ENCODE measurements around the gene ARVCF.

ARVCF gene

DNA sequence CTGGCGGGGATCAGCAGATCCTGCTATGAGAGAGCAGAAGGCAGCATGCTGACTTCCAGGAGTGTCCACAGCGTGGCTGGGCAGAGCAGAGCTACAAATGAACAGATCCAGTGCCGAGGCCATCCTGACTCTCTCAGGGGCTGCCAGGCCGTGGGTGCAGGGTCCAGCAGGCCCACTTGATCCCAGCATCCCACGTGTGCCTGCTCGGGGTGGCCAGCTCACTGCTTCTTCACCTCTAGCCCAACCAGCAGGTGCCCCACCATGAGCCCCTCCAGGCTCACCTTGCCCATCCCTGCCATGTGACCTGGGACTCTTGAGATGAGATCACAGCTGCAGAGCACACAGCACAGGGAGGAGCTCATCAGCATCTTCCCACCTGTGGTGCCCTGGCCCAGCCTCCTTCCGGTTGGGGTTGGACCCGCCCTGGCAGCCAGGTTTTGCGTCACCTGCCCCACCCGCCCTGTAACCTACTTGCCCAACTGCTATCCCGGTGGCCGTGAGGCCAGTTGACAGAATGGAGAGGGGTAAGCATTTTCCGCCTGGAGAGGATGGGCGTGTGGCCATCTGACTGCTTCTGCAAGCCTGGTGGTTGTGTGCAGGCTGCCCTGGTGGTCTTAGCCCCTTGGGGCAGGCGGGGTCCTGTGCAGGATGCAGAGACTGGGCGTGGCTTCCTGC, 15.2 kb upstream of the ARVCF start:
- DNase-seq (ENCODE audit: low read depth, low spot score) = no peak

DNA sequence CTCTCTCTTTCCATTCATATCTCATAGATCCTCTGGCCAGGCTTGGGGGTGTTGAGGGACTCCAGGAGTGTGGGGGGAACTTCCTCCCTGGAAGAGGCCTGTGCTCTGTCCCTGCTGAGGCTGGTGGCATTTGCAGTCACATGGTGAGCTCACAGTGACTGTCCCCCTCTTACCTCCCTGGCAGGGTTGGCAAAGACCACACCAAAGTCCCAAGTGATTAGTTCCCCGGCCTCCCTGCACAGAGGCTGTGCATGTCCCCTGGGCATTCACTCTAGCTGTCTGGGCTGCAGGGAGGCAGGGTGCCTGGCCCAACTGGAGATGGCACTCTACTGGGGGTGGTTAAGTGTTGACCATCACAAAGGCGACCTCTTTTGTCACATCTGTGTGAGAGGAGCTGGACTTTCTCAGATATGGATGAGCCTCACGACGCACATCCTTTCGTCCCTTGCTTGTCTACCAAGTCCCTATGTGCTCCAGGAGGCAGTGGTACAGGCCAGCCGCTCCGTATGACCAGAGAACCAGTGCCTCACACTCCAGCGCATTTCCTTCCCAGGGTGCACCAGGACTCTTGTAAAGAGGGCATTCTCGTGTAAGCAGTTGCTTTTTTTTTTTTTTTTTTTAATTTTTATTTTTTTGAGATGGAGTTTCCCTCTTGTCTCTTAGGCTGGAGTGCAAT, 13.1 kb upstream of the ARVCF start:
- DNase-seq (ENCODE audit: low read depth, low spot score) = no peak

DNA sequence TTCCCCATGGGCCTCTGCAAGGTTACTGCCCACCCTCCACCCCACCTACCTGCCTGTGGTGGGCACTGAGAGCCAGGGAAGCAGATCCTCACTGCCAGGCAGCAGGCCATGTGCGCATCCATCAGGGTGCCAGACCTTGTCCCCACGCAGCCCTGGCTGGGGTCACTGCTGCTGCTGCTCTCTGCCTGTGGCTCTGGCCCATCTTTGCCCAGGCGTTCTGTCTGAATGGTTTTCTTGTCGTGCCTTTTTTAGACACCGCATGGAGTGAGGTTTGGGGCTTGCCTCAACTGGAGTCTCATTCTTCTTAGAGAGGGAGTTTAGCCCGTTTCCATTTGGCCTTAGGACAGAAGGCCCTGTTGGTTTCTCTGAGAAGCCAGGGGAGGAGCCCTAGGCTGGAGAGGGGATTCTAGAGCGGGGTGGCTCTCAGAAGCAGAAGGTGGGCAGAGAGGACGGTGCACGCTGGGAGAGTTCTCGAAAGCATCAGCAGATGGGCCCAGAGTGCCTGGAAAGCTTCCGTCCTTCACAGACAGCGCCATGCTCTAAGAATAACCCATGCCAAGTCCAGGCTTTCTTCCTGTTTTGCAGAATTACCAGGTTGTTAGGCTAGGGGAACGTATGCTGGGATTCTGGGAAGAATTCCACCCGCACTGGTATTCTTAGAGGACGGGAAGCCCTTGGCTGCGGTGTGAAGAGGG, 12.4 kb upstream of the ARVCF start:
- DNase-seq (ENCODE audit: low read depth, low spot score) = no peak

DNA sequence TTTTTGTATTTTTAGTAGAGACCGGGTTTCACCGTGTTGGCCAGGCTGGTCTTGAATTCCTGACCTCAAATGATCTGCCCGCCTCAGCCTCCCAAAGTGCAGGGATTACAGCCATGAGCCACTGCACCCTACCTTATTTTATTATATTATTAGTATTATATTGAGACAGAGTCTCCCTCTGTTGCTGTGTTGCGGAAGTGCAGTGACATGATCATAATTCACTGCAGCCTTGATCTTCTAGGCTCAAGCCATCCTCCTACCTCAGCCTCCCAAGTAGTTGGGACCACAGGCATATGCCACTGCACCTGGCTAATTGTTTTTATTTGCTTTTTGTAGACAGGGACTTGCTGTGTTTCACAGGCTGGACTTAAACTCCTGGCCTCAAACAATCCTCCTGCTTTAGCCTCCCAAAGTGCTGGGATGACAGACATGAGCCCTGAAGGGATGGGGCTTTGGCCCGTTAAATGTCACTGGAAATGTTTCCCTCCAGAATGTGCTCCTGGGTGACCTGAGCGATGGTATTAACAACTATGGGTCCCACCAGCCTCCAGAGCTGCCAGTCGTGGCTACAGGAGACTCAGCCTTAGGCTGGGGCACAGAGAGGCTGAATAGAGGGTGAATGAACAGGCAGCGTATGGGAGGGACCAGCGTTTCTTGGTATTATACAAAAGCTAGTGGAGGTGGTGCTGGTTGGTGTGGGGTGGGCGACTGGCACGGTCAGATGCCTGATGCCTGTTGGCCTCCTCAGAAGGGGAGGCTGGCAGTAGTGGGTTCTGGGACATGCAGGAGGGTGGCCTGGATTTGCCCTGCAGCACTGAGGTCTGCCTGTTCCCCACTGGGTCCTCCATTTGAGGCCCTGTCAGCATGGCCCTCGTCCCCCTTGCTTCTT, 11.6 kb upstream of the ARVCF start:
- DNase-seq (ENCODE audit: low read depth, low spot score) = no peak

DNA sequence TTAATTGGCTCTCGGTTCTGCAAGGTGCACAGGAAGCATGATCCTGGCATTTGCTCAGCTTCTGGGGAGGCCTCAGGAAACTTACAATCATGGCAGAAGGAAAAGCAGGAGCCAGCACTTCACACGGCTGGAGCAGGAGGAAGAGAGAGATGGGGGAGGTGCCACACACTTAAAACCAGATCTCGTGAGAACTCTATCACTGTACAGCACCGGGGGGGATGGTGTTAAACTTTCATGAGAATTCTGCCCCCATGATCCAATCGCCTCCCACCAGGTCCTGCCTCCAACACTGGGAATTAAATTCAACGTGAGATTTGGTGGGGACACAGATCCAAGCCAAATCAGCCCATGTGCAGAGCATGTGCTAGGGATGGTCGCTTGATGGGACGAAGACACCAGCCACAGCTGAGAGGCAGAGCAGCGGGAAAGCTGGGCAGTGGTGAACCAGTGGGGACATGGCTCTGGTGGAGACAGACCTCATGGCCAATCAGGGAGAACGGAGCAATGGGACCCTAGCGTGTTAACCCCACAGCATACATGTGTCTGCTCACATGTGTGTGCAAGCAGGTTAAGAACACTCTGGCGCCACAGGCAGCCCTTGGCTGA, 10.5 kb upstream of the ARVCF start:
- no peak for DNase-seq (ENCODE audit: low read depth, low spot score)

DNA sequence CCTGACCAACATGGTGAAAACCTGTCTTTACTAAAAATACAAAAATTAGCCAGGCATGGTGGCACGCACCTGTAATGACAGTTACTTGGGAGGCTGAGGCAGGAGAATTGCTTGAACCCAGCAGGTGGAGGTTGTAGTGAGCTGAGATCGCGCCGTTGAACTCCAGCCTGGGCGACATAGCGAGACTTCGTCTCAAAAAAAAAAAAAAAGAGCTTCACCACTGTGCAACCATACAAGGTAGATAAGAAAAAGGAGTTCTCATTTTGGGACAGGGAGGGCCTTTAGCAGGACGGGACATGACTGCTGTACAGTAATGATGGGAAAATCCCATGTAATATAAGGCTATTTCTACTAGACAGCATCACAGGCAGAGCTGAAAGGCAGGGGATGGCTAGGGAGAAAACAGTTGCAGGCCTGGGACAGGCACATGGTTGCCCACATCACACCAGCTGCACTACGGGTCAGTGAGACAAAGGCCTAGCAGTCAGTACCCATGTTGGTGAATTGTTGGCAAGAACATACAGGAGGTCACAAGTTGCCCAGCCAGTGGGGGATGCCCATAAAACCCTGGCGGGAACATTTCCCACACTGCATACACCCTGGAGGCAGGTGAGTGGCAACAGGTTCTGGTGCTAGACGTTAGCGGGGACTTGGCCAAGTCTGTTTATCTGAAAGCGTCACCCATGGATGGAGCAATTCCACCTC, 9.7 kb upstream of the ARVCF start:
- no peak for DNase-seq (ENCODE audit: low read depth, low spot score)

DNA sequence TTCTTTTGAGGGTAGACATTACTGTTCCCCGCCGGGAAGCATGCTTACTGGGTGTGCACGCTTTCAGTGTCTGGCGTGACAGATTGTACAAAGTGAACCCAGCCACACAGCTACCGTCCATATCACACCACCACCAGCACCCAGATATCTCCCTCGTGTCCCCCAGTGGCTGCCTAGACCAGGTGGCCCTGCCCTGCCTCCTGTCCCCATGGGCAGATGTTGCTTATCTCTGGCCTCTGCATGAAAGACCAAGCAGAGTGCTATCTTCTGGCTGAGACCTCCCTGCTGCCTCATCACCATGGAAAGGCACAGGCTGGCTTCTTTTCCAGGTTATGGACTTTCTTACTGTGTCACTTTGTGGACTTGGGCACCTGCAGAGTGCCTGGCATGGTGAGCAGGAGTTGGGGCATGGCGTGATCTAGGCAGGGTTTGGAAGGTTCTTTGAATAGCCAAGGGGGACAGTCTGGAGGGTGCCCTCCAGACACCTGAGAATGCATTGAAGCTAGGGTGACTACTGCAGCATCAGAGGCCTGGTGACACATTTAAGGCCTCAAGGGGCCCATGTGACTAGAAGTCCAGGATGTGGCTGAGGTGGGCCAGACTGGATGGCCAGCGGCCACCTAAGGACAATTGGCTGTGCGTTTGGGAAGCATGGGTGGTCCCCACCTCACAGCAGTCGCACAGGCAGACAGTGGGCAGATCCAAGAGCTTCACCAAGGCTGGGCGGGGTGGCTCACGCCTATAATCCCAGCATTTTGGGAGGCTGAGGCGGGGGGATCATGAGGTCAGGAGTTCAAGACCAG, 9.0 kb upstream of the ARVCF start:
- no peak for DNase-seq (ENCODE audit: low read depth, low spot score)

DNA sequence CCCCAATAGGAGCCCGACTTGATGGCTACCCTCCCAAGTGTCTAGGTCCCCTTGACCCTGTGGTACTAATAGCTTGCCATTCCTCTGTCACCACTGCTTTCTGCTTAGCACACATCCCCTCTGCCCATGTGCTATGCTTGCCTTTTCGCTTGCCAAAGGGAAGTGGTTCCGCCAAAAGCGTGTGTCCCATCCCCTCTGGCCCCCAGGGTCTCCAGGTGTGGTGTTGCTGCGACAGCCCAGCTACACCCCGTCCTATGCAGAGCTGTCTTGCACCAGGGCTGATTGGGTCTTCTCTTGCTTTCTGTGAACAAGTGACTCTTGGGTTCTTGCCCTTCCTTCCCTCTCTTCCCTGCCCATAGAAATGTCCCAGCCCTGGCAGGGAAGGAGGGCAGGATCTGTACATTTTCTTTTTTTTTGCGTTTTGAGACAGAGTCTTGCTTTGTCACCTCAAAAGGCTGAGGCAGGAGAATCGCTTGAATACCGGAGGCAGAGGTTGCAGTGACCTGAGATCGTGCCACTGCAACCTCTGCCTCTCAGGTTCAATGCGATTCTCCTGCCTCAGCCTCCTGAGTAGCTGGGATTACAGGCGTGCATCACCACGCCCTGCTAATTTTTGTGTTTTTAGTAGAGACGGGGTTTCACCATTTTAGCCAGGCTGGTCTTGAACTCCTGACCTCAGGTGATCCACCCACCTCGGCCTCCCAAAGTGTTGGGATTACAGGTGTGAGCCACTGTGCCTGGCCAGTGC, 8.2 kb upstream of the ARVCF start:
- DNase-seq (ENCODE audit: low read depth, low spot score) = no peak

DNA sequence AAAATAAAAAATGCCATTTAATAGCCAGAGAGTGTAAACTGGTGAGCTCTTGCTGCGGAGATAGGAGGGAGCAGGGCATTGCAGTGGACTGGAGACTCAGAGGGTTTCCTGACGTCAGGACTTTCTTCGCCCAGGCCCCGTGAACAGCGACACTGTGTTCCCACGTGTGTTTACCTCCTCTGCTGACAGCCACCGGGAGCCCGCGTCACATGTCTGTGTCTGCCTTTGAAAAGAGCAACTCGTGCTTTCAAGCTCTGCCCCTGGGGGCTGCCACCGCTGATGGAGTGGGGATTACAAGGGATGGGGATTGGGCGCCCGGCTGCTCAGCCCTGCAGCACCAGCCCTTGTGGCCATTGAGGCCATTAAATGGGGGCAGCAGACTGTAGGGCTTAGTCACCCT, 7.6 kb upstream of the ARVCF start:
- no peak for DNase-seq (ENCODE audit: low read depth, low spot score)

DNA sequence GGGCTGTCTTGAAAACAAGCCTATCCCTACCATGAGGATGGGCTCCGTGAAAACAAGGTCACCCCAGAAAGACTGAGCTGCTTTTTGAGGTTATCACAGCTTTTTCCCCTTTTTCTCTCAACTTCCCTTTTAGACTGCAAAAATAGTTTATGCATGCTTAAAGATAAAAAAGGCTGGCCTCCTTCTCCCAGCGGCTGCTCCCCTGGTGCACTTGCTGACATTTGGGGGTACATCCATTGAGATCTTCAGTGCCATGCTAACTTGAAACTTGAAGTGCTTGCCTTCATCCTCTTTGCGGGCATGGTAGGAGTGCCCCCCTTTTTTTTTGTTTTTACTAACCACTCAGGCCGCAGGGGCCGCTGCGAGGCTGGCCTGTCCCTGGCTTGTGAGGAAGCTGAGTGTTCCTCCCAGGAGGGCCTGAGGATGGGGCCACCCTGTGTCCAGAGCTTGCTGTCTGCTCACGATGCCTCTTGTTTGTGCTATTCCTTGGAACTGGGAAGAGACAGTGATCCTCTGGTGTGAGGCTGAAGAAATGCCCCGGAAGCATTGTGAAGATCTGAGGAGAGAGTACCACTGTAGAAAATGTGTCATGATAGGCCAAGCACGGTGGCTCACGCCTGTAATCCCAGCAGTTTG, 6.5 kb upstream of the ARVCF start:
- DNase-seq (ENCODE audit: low read depth, low spot score) = no peak

DNA sequence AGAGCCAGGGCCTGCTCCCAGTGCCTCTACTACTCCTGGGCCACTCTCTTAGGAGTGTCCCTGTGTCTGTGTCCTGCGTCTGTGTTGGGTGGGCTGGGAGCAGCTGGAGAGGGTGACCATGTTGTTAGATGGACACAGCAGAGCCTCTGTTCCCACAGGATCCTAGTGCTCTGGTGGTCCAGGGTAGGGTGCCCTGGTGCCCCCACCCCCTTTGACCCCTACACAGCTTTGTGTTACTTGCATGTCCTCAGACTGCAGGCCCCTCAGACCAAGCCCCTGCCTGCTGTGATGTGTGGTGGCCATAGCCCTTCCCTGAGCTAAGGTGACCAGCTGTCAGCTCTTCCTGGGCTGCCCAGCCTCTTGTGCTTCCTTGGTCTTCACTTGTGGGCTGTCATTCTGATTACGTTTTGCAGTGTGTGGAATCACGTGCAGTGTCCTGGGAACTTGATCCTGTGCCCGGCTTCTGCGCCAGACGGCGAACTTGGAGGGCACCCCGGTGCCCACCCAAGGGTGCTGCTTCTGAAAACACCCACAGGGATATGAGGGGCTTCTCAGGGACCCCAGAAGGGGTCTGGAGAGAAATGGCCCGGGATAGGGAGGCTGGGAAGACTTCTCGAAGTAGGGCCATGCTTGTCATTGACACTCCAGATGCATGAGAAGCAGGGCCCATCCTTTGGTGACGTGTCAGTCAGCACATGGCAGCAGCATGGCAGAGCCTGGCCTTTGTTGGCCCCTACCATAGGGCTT, 5.8 kb upstream of the ARVCF start:
- DNase-seq (ENCODE audit: low read depth, low spot score) = no peak

DNA sequence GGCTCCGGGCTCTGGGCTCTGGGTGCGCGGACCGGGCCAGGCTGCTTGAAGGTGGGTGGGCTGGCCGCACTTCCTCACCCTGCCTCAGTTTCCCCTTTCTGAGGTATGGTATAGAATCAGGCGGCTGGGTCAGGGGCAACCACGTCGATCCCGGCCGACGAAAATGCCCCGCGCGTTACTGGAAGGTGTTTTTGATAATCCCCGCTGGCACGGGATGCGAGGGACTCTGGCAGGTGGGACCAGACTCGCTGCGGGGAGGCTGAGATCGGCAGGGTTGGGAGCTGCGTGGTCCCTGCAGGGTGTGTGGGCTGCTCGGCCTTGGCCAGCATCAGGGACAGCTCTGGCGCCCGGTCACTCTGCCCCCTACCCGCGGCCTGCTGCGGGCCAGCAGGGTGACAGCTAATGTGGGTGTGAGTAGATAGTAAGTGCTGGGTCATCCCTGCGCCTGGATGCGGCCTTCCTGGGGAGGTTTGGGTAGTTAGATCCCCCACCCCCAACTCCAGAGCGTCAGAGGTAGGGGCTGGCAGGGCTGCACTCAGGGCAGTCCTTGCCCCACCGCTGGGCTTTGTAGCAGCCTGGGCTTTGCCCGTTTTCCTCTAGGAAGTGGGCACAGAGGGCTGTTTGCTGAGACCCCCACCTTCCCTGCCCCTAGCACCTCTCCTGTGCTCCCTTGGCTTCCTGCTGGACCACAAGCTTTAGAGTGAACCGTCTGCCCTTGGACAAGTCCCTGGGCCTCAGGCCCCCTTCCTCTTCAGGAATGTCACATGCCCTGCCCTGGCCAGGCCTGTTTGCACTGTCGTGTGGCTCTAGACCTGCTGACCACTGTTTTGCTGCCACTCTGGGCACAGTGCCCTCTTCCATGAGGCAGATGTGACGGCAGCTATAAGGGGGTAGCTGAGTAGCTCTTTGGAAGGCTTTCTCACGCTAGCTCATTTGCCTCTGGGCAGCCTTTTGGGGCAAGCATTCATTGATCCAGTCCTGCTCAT, 4.9 kb upstream of the ARVCF start:
- no peak for DNase-seq (ENCODE audit: low read depth, low spot score)

DNA sequence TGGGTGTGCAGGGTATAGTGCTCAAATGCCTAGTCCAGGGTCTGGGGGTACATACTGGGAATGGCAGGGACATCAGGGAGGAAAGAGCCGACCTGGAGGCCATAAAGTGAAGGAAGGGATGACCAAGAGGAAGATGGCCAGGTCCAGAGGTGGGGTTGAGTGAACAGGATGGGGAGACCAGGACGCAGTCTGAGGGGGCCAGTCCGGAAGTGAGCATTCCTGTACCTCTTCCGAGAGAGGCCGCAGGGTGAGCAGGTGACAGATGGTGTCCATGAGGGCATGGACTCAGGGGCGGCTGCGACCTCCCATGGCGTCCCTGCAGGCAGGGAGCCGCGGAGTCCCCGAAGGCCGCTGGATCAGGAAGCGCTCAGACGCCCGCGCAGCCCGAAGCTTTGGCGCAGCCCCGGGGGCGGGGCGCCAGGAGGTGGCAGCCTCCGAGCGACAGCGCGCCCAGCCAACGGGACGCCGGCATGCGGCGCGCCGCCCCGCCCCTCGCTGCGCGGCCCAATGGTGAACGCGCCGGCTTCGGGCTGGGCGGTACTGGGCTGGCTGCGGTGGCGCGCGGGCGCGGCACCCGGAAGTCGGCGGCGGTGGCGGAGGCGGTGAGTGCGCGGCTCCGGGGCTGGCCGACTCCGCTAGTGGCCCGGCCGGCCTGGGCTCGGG, 4.0 kb upstream of the ARVCF start, which contains the start of gene TANGO2:
Gene TANGO2 (plus strand): TSS at position 578 of the 663 bp plus-strand sequence. CDS start 15,689 bp downstream, outside the sequence.
- DNase-seq (ENCODE audit: low read depth, low spot score) = no peak

DNA sequence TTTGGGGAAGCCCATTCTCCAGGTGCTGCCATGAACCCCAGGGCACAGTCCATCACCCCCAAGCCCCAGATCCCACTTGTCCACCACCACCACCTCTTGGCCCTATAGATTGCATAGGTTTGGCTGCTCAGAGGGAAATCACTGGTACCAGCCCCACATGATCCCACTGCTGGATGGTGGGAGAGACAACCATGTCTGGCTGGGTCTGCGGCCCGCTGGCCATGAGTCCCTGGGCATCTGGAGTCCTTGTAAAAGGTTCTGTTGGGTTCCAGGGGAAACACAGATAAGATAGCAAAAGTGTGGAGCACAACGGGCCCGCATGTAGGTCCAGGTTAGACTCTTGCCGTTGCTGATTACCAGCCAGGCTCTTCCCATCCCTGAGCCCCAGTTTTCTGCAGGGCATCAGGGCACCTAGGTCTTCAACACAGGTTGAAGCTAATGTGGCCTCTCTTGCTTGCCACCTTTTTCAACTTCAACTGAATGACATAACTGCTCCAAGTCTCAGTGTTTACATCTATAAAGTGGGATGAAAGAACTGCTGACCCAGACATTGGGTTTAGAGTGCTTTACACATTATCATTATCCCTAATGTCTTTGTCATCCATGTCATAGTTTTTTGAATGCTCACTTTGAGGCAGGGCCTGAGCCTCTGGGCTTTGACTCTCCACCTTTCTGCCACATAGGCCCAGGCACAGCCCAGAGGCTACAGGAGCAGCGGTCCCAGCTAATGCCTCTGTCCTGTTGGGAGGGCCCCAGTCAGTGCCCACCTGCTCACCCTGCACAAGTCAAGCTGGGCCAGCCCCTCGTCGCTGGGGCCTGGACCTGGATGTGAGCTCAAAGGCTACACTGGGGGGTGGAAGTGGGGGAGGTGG, 3.3 kb upstream of the ARVCF start:
- DNase-seq (ENCODE audit: low read depth, low spot score) = no peak

DNA sequence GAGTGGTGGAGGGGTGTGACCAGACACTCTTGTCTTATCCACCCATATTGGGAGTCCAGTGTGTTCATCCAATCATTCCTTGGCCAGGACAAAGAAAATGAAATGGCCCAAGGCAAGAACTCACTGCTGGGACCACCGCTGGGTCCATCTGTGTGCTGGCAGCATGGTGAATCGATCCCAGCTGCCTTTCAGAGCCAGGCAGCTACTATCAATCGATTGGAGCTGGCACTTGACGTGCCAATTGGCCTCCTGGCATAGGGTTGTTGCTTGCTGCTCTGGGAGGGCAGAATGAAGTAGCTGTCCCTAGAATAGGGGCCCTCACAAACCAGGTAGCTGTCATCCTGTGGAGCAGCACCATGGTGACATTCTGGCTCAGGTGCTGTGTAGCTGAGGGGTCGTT, 1.4 kb upstream of the ARVCF start:
- DNase-seq (ENCODE audit: low read depth, low spot score) = no peak
